Measurements from ENCODE around the gene ZNF691.
"Not testable (repeated sequence)": the region's sequence is repeated elsewhere in the genome, so short reads cannot be mapped to it uniquely, and the experiment has no call there.

The ZNF691 gene

GRCh38 chr1:42807056-42807668 lies 39.3 kb upstream of the ZNF691 start:
- TF ChIP-seq CTCF (IDR thresholded peaks at IDR 0.05; ENCODE audit: low read depth, low read length, missing control alignments), result no peak
- no peak overlapping the region for H3K4me3 ChIP-seq (replicated peaks; ENCODE audit: low read depth, low read length)
- DNase-seq (ENCODE audit: extremely low read depth, low read depth), result no peak

GRCh38 chr1:42814815-42815214 lies 31.6 kb upstream of the ZNF691 start:
- H3K4me3 ChIP-seq (replicated peaks; ENCODE audit: low read depth, low read length); DNase-seq (ENCODE audit: extremely low read depth, low read depth): not testable (repeated sequence)

- DNase-seq (ENCODE audit: extremely low read depth, low read depth), result no peak
- TF ChIP-seq CTCF (IDR thresholded peaks at IDR 0.05; ENCODE audit: low read depth, low read length, missing control alignments), result no peak
- peak overlapping the region; percentile 59 for H3K4me3 ChIP-seq (replicated peaks; ENCODE audit: low read depth, low read length)
Measured at GRCh38 chr1:42815941-42816584, 30.4 kb upstream of the ZNF691 start.

GRCh38 chr1:42816585-42817439 lies 29.6 kb upstream of the ZNF691 start, which contains the start of the genes ERMAP and SVBP:
Gene ERMAP, plus strand, starts transcription at chr1:42817122. Its CDS starts 13,327 bp downstream, at chr1:42830449.
Gene SVBP, minus strand, starts transcription at chr1:42817397. Its CDS starts 853 bp downstream, at chr1:42816544.
- no peak for TF ChIP-seq CTCF (IDR thresholded peaks at IDR 0.05; ENCODE audit: low read depth, low read length, missing control alignments)
- H3K4me3 ChIP-seq (replicated peaks; ENCODE audit: low read depth, low read length), result peak within 1 kb of the TSS; percentile 59
- DNase-seq (ENCODE audit: extremely low read depth, low read depth), result peak; percentile 36

GRCh38 chr1:42817440-42817767 lies 29.0 kb upstream of the ZNF691 start:
- TF ChIP-seq CTCF (IDR thresholded peaks at IDR 0.05; ENCODE audit: low read depth, low read length, missing control alignments), result no peak

GRCh38 chr1:42817976-42818375 lies 28.4 kb upstream of the ZNF691 start:
- H3K4me3 ChIP-seq (replicated peaks; ENCODE audit: low read depth, low read length), result no peak overlapping the region
- TF ChIP-seq CTCF (IDR thresholded peaks at IDR 0.05; ENCODE audit: low read depth, low read length, missing control alignments), result no peak
- DNase-seq (ENCODE audit: extremely low read depth, low read depth), result no peak

More at GRCh38 chr1:42817440-42817767, 29.0 kb upstream of the ZNF691 start:
- no peak for DNase-seq (ENCODE audit: extremely low read depth, low read depth)
- peak overlapping the region; percentile 59 for H3K4me3 ChIP-seq (replicated peaks; ENCODE audit: low read depth, low read length)

GRCh38 chr1:42820813-42821212 lies 25.6 kb upstream of the ZNF691 start:
- DNase-seq (ENCODE audit: extremely low read depth, low read depth), result no peak
- TF ChIP-seq CTCF (IDR thresholded peaks at IDR 0.05; ENCODE audit: low read depth, low read length, missing control alignments), result no peak
- no peak overlapping the region for H3K4me3 ChIP-seq (replicated peaks; ENCODE audit: low read depth, low read length)
